Fibroblast of lung (primary cell): Measurements from ENCODE around the gene CDK2AP2.

Experiments used
- EZH2 ChIP-seq: IDR thresholded peaks from 2 replicates; pipeline ENCODE4 v1.5.1; 2012; ENCODE audit warnings: low read length, control low read depth, mild to moderate bottlenecking; ENCODE audit errors: missing control alignments
- TF ChIP-seq, protein P1 (sequence below), 2 donors: IDR thresholded peaks in 1 of 2; conservative IDR thresholded peaks in 1 of 2; 1 replicate in 1 of 2; 2 replicates in 1 of 2; pipeline ENCODE4 v1.5.1; 2011 to 2012; ENCODE audit warnings: low read length in 2 of 2, control low read depth in 1 of 2, inconsistent platforms in 1 of 2, low read depth in 1 of 2, mild to moderate bottlenecking in 1 of 2

DNA sequence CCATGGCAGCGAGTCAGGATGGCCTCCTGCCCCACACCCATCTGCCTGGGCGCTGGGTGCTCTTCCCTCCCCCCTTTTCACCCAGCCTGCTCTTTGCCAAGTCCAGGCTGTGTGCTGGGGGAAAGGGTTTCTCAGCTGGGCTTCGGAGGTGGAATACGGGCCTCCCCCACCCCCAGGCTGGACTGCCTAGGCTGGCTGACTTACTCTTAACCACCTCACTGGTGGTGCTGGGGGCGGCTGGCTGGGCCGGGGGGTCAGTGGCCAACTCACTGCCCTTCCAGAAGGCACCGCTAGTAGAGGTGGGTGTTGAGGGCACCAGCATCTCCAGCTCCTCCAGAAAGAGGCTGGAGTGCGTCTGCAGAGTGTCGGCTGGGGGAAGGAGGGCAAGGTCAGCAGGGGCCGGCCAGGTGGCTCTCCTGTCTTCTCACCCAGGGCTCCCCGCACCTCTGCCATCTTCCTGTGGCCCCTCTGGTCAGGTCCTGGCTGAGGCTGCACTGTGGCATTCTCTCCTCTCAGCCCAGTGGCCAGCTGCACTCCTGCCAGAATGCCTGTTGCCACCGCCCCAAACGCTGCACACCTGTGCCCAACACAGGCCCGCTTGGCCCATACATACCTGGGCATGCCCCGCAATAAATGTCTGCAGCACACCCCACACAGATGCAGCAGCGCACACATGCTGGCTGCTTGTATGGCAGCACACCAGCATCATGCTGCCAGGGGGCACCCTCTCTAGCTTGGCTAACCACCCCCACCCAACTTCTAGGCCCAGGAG, 12.5 kb downstream of the CDK2AP2 start:
- TF ChIP-seq, protein P1, sequence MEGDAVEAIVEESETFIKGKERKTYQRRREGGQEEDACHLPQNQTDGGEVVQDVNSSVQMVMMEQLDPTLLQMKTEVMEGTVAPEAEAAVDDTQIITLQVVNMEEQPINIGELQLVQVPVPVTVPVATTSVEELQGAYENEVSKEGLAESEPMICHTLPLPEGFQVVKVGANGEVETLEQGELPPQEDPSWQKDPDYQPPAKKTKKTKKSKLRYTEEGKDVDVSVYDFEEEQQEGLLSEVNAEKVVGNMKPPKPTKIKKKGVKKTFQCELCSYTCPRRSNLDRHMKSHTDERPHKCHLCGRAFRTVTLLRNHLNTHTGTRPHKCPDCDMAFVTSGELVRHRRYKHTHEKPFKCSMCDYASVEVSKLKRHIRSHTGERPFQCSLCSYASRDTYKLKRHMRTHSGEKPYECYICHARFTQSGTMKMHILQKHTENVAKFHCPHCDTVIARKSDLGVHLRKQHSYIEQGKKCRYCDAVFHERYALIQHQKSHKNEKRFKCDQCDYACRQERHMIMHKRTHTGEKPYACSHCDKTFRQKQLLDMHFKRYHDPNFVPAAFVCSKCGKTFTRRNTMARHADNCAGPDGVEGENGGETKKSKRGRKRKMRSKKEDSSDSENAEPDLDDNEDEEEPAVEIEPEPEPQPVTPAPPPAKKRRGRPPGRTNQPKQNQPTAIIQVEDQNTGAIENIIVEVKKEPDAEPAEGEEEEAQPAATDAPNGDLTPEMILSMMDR (conservative IDR thresholded peaks at IDR 0.05 in 1 of 2, IDR thresholded peaks at IDR 0.05 in 1 of 2; ENCODE audit: low read depth in 1 of 2, low read length in 2 of 2): no peak
- no peak for TF ChIP-seq EZH2
